ENCODE measurements around the gene EDIL3. TPM values are rescaled to one million over a fixed set of nuclear protein-coding genes. Genes with fewer than 3 reads are reported as not detected.

EDIL3 gene
- total RNA-seq, 2 experiments from 2014 or later = not detected

DNA sequence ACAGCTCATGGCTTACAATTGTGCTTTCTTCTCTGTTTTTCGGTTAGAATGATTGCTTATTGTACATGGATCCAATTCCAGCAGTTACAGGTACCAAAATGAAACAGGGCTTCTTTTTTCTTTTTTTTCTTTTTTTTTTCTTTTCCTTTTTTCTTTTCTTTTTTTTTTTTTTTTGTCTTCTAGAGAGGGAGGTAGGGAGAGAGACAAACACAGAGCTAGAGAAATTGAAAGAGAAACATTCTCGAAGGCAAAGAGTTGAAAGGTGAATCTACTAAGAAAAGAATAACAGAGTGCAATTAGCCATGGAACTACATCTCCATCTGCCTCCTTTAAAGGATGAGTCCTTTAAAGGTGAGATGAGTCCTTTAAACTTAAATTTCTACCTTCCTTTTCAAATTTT, 1.0 kb upstream of the EDIL3 start:
- DNase-seq = no peak
- Mint-ChIP-seq H3K4me3 (no peak overlapping the region), H3K4me1 (peaks cover 12% of the 10 kb centered on the region), H3K9me3 (no peaks in the 10 kb centered on the region), H3K27me3 (peaks cover 47% of the 10 kb centered on the region), H3K36me3 (ENCODE audit: low read depth) (no peaks in the 10 kb centered on the region), H3K27ac (no peak overlapping the region)
- CTCF ChIA-PET = no interaction called here
- POLR2A ChIA-PET = no interaction called here

DNA sequence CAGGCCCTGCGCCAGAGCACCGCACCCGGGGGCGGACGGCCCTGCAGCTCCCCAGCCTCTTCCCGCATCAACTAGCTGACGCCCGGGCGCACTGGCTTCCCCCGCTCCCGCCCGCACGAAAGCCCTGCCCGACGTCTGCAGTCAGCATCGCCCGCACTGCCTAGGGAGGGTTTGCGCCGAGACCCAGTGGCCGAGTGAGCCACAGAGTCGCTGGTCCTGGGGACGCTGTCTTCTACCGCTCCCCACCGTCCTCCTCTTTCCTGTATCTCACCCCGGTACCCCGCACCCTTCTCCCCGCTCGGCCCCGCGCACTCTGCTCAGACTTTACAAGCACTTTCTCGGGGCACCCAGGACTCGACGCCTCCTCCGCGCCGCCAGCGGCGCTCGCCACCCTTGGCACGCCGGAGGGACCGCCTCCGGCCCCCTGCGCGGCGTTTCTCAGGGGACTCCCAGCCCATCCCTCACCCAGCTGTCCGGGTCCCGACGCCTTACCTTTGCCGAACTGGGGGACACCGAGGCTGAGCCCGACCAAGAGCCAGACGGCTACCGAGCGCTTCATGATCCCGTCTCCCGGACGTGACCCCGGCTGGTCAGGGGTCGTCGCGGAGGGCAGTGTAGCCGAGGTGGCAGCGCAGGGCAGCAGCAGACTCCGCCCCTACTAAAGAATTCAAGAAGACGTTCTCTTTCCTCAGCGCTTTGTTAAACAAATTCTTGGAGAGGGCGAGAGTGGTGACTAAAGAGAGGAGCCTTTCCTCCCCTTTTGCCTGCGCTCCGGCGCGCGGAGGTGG, 670 bp downstream of the EDIL3 start:
- DNase-seq = no peak
- peaks cover 12% of the 10 kb centered on the region for H3K4me1 Mint-ChIP-seq
- CTCF ChIA-PET = no interaction called here
- POLR2A ChIA-PET = no interaction called here
- H3K4me3 Mint-ChIP-seq = no peak overlapping the region
- no peak overlapping the region for H3K27ac Mint-ChIP-seq
- H3K9me3 Mint-ChIP-seq = no peaks in the 10 kb centered on the region
- H3K27me3 Mint-ChIP-seq = peaks cover 47% of the 10 kb centered on the region
- H3K36me3 Mint-ChIP-seq (ENCODE audit: low read depth) = no peaks in the 10 kb centered on the region

DNA sequence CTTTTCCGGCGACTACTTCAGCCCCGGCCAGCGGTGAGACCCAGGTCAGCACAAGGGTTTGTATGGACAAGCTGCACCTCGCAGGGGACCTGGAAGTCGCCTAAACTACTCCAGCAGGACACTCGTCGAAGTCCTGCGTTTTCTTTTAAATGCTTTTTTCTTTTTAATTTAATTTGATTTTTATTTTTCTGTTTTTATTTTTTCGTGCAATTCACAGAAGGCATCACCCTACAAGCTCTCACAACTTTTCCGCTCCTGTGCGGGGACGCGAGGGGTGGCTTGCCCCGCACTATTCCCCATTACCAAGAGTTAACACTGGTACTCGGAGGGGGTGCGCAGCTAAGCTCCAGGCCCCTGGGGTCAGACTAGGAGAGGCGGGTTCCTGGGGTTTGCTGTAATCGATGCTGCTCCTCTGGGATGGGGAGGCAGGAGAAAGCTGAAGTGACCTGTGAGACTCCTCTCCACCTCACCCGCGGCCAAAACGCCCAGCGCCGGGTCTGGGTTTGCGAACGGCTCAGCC, 1.3 kb downstream of the EDIL3 start:
- peaks cover 47% of the 10 kb centered on the region for H3K27me3 Mint-ChIP-seq
- H3K9me3 Mint-ChIP-seq = no peaks in the 10 kb centered on the region
- H3K4me1 Mint-ChIP-seq = peaks cover 12% of the 10 kb centered on the region
- ChIA-PET POLR2A (no interaction called here), CTCF (no interaction called here)
- no peak for DNase-seq
- H3K4me3 Mint-ChIP-seq = no peak overlapping the region
- no peaks in the 10 kb centered on the region for H3K36me3 Mint-ChIP-seq (ENCODE audit: low read depth)
- H3K27ac Mint-ChIP-seq = no peak overlapping the region

DNA sequence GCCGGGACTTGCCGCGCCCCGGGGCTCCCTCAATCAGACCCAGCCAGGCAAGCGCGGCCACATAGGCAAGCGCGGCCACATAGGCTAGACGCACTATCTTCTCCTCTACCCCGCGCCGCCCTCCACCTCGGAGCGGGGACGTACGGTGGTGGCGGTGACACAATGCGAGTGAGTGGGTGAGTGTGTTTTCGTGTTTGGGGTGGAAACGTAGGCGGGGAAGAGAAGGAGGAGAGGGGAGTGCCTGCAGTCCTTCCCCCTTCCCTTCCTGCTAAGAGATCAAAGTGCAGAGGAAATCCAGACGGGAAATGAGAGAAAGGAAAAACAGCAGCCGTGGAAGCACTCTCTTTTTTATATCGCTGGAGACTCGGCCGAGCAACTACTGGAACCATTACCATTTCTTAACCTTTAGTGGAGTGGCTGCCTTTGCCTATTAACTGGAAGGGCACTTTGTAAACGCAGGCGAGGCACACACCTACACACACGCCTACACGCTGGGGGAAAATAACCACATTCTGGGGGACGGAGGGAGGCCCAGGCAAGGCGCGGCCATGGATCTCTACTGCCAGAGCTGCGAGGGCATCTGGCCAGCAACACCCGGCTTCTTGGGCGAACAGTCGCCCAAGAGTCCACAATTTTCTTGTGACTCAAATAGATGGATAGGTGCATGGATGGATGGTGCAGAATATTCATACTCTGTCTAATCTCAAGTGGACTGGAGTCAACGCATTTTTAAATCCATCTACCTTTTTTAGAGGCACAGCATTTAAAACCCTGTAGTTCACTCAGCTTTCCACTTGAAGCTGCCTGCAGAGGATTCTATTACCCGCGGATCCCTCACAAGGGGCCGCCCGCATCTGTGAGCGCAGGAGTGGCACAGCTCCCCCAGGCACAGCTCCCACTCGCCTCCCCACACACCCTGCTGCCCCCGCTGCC, 2.1 kb downstream of the EDIL3 start:
- Mint-ChIP-seq H3K4me3 (no peak overlapping the region), H3K36me3 (ENCODE audit: low read depth) (no peaks in the 10 kb centered on the region), H3K27me3 (peaks cover 47% of the 10 kb centered on the region), H3K9me3 (no peaks in the 10 kb centered on the region), H3K4me1 (peaks cover 12% of the 10 kb centered on the region), H3K27ac (no peak overlapping the region)
- no peak for DNase-seq
- CTCF ChIA-PET = no interaction called here
- POLR2A ChIA-PET = no interaction called here

DNA sequence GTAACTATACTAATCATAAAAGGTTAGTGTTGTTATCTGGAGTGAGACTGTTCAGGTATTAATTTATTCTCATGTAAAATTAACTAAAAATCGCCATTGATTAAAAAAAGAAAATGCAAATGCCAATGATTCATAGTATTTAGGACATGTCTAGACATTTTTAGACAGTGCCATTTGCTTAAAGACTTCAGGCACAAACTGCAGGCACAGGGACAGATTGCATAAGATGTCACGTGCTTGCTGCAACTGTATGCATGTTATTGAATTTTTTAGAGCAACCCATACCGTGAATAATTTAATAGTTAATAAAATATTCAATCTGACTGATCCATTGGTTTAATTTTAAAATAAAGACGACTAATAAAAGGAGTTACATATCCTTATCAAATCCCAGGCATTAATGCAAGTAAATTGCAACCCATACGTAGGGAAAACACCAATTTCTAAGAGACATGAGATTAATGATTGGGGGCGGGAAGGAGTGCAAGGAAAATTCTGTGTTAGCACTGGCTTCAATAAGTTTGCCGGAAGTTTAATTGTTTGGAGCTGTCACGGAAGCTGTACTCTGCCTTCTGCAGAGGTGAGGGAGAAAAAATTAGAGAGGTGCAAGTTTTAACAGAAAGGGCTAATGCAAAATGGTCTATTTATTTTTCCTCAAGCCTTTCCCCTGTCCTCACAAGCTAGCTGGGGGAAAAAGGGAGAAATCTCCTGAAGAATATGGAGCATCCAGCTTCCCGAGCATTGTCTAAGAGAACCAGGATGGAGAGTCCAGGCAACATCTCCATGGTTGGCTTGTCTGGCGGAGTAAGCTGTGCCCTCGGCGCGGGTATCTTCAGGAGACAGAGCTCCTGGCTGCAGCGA, 2.9 kb downstream of the EDIL3 start:
- Mint-ChIP-seq H3K27me3 (peaks cover 45% of the 10 kb centered on the region), H3K4me1 (peaks cover 12% of the 10 kb centered on the region), H3K4me3 (no peak overlapping the region), H3K27ac (no peak overlapping the region), H3K36me3 (ENCODE audit: low read depth) (no peaks in the 10 kb centered on the region), H3K9me3 (no peaks in the 10 kb centered on the region)
- CTCF ChIA-PET = no interaction called here
- POLR2A ChIA-PET = no interaction called here
- no peak for DNase-seq

DNA sequence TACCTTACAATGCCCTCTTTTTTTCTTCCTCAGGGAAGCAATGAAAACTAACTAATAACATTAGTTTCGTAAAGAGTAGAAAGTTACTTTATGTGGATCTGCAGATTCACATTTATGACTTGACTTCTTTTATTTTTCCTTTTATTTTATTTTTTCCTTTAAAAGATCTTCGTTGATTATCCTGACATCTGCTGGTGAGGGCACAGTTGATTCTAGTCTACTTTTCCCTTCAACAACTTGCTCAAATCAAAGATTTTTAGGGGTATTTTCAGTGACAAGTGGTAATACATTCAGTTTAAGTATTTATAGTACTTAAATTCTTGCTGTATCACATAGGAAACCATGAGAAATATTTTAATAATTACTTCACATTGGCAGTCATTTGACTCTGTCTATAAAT, 4.9 kb downstream of the EDIL3 start:
- no peak overlapping the region for H3K4me3 Mint-ChIP-seq
- peaks cover 10% of the 10 kb centered on the region for H3K4me1 Mint-ChIP-seq
- no peaks in the 10 kb centered on the region for H3K36me3 Mint-ChIP-seq (ENCODE audit: low read depth)
- DNase-seq = no peak
- H3K9me3 Mint-ChIP-seq = no peaks in the 10 kb centered on the region
- POLR2A ChIA-PET = no interaction called here
- H3K27ac Mint-ChIP-seq = no peak overlapping the region
- peaks cover 26% of the 10 kb centered on the region for H3K27me3 Mint-ChIP-seq
- CTCF ChIA-PET = no interaction called here

DNA sequence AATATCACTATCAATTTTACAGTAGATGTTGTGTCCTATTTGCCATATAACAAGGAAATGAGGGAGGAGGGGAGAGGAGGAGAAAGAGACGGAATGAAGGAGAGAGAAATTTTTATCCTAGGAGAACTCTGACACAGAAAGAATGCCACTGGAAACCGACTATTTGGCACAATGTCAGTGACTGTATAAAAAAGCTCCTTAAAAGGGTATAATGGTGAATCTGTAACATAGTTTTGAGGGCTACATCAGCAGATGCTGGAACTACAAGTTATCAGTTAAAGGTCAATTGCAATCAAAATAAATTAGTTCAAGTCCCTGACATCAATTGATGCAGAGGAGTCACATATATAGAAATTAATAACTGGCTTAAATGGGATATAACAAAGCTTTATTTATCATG, 5.7 kb downstream of the EDIL3 start:
- DNase-seq = no peak
- Mint-ChIP-seq H3K9me3 (no peaks in the 10 kb centered on the region), H3K27me3 (peaks cover 22% of the 10 kb centered on the region), H3K36me3 (ENCODE audit: low read depth) (no peaks in the 10 kb centered on the region), H3K4me1 (peaks cover 8% of the 10 kb centered on the region), H3K27ac (no peak overlapping the region), H3K4me3 (no peak overlapping the region)
- POLR2A ChIA-PET = no interaction called here
- CTCF ChIA-PET = no interaction called here

DNA sequence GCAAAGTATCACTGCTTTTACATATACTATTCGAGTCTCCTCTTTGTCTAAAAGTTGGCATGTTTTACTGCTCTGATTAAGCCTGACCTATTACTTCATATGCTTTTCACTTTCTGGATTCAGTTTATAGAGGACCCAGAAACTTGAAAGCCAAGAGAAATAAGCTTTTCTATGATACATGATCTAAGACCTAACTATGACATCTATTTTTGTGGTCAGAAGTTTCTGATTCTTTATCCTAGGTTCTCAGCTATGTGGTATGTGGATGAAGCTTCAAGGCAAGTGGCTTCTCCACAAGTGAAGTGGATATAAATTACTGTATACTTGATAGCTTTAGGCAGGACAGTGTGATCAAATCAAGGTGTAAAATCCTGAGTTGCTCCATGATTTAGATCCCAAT, 6.3 kb downstream of the EDIL3 start:
- H3K27me3 Mint-ChIP-seq = peaks cover 19% of the 10 kb centered on the region
- no peak for DNase-seq
- CTCF ChIA-PET = no interaction called here
- H3K36me3 Mint-ChIP-seq (ENCODE audit: low read depth) = no peaks in the 10 kb centered on the region
- no peak overlapping the region for H3K27ac Mint-ChIP-seq
- H3K4me1 Mint-ChIP-seq = peaks cover 7% of the 10 kb centered on the region
- POLR2A ChIA-PET = no interaction called here
- H3K9me3 Mint-ChIP-seq = no peaks in the 10 kb centered on the region
- no peak overlapping the region for H3K4me3 Mint-ChIP-seq

DNA sequence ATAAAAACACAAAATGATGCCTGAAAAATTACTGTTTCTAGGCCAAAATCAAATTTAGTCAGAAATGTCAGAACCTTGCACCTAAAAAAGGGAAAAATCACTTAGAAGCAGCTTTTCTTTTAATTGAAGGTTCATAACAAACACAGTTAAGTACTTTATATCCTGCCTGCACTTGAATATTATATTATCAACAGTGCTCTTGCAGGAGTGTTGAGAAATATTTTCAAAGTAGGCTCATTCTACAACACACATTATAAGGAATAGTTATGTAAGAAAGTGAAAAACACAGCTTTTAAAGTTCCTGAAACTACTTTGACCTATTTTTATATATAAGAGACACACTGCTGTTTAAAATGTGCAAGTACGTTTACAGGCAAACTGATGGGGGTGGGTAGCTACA, 8.3 kb downstream of the EDIL3 start:
- no peak for DNase-seq
- ChIA-PET CTCF (interaction anchor here (0.7 kb wide), 1 partner anchor 890 kb away, joined by 3 read pairs; no protein-coding TSS in a partner anchor), POLR2A (interaction anchor here (0.6 kb wide), 1 partner anchor 782 kb away, joined by 3 read pairs; no protein-coding TSS in a partner anchor)
- Mint-ChIP-seq H3K4me1 (no peaks in the 10 kb centered on the region), H3K4me3 (no peak overlapping the region), H3K27ac (no peak overlapping the region), H3K9me3 (no peaks in the 10 kb centered on the region), H3K27me3 (no peaks in the 10 kb centered on the region), H3K36me3 (ENCODE audit: low read depth) (no peaks in the 10 kb centered on the region)

DNA sequence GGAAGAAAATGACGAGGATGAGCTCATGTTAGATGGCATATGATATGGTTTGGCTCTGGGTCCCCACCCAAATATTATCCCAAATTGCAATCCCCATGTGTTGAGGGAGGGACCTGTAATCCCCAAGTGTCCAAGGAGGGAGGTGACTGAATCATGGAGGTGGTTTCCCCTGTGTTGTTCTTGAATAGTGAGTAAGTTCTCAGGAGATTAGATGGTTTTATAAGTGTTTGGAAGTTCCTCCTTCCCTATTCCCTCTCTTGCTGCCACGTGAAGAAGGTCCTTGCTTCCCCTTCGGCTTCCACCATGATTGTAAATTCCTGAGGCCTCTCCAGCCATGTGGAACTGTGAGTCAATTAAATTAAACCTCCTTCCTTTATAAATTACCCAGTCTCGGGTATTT, 10.1 kb downstream of the EDIL3 start:
- no peaks in the 10 kb centered on the region for H3K9me3 Mint-ChIP-seq
- DNase-seq = no peak
- H3K4me3 Mint-ChIP-seq = no peak overlapping the region
- ChIA-PET CTCF (no interaction called here), POLR2A (no interaction called here)
- no peaks in the 10 kb centered on the region for H3K27me3 Mint-ChIP-seq
- no peak overlapping the region for H3K27ac Mint-ChIP-seq
- H3K36me3 Mint-ChIP-seq (ENCODE audit: low read depth) = no peaks in the 10 kb centered on the region
- no peaks in the 10 kb centered on the region for H3K4me1 Mint-ChIP-seq

DNA sequence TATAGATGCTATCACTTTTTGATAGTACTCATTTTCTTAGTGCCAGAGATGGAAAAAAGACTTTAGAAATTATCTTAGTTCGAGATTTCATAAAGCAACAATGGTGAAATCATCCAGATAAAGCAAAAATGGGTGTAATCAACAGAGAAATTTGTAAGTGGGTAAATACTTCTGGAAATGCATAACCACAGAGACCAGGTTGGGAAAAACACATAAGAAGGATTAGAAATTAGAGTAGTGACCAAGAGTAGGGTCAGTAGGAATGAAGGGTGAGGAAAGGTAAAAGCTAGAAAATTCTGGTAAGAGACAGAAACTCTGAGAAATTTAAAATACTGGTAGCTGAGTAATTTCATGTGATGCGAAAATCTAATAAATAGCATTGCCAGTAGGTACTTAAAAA, 11.2 kb downstream of the EDIL3 start:
- DNase-seq = no peak
- no peaks in the 10 kb centered on the region for H3K27me3 Mint-ChIP-seq
- H3K36me3 Mint-ChIP-seq (ENCODE audit: low read depth) = no peaks in the 10 kb centered on the region
- no peak overlapping the region for H3K4me3 Mint-ChIP-seq
- ChIA-PET POLR2A (no interaction called here), CTCF (interaction anchor here (0.6 kb wide), 1 partner anchor 91 kb away, joined by 4 read pairs; no protein-coding TSS in a partner anchor)
- H3K9me3 Mint-ChIP-seq = no peaks in the 10 kb centered on the region
- H3K4me1 Mint-ChIP-seq = no peaks in the 10 kb centered on the region
- H3K27ac Mint-ChIP-seq = no peak overlapping the region

DNA sequence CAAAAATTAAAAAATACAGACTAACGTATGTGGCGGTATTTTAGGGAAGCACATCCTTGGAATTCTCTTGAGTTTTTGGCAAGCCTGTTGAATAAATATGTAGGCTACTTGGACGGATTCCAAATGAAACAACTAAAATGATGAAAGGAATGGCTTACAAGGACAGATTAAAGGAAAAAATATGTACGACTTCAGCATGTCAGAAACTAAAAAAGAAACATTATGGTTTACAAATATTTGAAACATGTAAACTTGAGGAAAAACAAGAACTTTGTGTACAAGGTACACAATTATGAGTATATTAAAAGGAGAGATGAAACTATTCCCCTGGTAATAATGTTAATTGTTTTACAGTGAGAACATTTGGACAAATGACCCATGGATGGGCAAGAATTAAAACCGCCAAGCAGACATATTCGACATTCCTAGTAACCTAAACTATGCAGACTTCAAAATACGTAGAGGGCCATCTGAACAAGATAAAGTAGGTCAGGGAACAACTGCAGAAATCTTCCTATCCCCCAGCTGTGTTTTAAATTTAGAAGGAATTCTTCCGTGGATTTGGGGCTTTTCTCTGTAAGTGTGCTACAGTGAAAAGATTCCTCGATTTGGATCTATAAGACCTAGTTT, 12.5 kb downstream of the EDIL3 start:
- Mint-ChIP-seq H3K4me3 (no peak overlapping the region), H3K27me3 (no peaks in the 10 kb centered on the region), H3K9me3 (no peaks in the 10 kb centered on the region), H3K27ac (no peak overlapping the region), H3K4me1 (no peaks in the 10 kb centered on the region), H3K36me3 (ENCODE audit: low read depth) (no peaks in the 10 kb centered on the region)
- POLR2A ChIA-PET = no interaction called here
- DNase-seq = no peak
- CTCF ChIA-PET = no interaction called here
